Fibroblast of skin of back (primary cell): Measurements from ENCODE around the gene STIM1.

Source experiments
- DNase-seq: peaks from one replicate; pipeline ENCODE4 v3.0.0-alpha.2; 2013

Gene STIM1

DNA sequence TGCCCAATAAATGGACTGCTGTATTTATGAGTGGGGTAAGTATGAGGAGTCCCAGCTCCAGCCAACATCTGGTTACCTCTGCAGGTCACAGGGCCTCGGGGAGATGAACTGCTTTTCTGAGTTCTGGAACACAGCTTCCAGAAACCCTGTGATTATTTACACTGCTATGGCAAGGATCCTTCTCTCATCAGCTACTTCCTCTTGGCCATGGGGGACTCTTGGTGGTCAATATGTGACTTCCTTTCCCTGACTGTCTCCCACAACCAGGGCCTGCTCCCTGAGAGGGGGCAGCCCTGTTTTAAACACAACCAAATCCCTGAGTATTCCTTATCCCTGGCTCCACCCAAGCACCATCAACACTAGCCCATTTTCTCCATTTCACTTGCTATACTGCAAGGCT is 24.7 kb upstream of the STIM1 start:
- DNase-seq: no peak

DNA sequence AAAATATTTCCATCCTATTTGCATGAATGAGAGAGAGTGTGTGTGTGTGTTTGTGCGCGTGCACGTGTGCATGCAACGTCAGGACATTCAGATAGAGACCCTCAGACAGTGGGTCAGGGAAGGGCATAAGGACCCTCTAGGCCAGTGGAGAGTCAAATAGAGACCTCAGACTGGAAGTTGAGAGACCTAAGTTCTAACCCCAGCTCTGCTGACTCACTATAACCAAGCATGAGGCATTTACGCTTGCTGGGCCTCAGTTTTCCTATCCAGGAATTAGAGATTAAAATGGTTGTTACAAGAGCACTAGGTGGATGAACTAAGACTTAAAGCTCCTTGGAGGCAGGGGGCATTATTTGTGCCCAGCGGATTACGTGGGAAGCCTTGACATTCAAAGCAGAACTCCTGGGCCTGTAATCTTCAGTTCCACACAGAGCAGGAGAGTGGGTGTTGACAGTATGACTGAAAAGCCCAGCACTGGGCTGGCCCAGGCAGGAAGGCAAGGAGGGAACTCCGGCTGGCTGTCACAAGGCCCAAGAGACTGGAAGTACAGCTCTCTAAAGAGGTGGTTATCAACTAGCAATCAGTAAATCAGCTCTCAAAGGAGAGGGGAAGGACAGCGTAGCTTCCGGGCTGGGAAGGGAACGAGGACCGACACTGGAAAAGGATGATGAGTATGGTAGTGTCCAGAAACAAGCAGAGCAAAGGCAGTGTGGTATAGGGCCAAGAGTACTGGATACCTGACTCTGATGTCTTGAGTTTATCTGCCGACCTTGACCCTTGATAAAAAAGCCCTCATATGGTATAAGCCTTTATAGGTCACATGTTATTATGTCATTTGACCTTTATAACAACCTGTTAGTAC is 23.9 kb upstream of the STIM1 start:
- DNase-seq: no peak

DNA sequence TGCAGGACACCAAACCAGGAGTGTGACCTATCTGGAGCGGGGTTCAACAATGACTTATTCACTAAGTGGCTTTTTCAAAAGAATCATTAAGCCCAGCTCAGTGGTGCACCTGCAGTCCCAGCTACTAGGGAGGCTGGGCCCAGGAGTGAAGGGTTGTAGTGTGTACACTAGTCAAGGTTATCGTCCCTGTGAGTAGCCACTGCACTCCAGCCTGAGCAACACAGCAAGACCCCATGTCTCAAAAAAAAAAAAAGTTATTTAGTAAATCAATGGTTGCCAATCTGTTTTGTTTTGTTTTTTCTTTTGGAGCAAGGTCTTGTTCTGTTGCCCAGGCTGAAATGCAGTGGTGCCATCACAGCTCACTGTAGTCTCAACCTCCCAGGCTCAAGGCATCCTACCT is 22.6 kb upstream of the STIM1 start:
- DNase-seq: no peak

DNA sequence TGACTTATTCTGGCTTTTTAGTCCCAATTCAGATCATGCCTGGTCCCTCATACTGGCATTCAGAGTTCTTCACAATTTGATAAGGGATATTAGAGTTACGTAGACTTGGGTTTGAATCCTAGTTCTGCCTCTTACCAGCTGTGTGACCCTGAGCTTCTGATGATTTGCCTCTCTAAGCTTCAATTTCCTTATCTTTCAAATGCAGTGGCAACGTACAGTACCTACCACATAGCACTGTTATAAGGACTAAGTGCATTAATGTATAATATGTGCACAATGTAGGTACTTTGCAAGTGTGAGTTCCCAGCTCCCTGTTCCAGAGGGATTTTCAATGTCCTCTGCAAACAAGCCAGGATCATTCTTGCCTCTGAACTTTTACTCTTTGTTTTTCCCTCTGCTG is 22.0 kb upstream of the STIM1 start:
- no peak for DNase-seq

DNA sequence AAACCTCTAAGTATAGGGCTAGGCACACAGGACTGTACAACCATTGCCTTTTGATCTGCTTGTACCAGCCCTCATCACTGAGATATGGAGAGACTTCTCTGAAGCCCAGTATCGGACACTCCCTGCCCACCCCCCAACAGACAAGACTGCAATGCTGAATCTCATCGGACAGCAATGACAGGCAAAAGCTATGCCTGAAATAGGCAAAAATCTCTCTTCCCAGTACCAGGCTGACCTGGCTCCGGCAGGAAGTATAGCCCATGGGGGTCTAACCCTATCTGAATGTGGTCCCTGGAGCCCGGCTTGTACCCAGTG is 21.2 kb upstream of the STIM1 start:
- DNase-seq: no peak

DNA sequence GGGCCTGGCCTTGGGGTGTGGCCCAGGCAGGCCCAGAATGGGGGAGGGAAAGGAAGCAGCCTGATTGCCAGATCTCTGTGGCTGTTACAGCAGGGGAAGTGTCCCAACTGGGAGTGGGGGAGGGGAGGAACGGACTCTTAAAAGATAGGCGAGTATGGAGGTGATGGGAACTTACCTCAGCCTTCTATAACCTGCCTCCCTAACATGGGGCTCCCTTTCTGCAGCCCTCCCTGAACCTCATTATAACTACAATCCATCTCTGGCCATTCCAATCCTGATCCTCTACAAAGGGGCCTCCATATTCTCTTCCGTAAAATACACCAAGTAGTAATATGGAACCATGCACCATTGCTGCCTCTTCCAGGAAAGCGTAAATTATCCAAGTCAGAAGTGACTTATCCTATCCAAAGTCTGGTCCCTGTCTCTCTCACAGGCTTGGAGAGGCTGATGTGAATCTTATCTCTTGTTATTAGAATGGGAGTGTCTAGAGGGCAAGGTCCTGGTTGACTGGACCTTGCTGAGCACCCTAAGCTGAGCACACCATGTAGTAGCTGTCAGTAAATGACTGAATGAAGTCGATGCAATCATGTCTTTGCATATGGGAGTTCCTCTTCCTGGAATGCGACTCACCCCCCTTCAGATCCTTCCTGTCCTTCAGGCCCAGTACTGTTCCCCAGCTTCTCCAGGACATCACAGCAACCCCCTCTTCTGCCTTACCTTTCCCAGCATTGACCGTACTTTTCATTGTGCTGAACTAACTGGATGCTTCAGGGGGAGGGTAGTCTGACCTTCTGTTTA is 20.6 kb upstream of the STIM1 start:
- peak; percentile 19 for DNase-seq

DNA sequence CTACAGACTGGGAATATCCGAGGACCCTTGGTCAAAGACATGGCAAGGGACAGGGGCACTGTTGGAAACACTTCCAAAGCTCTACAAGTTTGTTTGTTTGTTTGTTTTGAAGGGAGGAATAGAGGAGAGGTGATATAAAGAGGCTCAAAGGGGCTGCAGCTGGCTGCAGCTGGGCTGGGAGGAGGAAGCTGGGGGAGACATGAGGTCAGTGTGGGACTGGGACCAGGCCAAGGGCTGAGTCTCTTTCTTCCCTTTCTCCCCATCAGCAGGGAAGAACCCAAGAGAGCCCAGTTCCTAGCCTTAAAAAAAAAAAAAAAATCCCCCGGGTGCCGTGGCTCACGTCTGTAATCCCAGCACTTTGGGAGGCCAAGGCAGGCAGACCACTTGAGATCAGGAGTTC is 19.7 kb upstream of the STIM1 start:
- no peak for DNase-seq

DNA sequence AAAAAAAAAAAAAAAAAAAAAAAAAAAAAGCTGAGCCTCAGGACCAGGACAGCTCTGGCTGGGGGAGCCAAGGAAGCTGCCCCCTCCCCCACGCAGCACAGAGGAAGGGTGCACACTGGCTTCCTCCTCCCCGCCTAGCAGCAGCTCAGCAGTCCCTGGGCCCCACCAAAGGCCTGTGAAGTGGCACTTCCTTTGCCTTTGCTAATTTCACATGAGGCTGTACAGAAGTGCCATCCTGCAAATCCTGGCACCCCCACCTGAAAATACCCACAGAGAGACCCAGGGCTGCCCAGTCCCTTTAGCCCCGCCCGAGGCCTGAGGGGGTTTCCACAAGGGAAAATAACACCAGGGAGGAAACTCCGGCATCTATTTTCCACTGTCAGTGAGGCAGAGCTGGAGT is 18.6 kb upstream of the STIM1 start:
- DNase-seq: no peak

DNA sequence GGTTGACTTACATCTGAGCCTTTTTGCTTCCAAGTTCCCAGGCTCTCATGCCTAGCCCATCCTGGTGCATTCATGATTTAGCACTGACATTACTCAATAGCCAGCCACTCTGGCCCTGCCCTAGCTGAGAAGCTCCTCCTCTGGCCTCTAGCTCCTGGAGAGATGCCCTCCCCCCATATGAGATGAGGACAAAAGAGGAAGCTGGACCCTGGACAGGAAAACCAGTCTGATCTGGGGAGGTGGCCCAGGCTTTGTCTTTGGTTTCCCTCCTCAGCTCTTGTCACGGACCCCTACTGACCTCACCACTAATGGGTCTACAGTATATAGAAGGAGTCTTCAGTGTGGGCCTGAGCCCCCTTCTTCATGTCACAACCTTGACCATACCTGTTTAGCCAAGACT is 17.7 kb upstream of the STIM1 start:
- no peak for DNase-seq

DNA sequence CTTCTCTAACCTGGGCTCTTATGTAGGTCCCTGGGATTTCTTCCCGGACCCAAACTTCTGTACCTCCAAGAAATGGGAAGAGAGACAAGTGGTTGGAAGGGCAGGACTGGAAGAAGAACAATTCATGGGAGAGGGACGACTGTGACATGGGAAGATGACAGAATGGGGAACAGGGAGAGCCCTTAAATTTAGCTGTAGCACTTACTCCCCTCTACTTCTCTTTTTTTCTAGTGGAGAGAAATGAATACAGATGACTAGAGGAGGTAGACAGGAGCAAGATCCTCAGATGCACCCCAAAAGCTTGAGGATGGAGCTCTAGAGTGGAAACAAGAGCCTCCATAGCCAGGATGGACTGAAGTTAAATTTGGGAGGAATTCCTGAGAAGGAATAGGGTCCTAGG is 17.0 kb upstream of the STIM1 start:
- no peak for DNase-seq

DNA sequence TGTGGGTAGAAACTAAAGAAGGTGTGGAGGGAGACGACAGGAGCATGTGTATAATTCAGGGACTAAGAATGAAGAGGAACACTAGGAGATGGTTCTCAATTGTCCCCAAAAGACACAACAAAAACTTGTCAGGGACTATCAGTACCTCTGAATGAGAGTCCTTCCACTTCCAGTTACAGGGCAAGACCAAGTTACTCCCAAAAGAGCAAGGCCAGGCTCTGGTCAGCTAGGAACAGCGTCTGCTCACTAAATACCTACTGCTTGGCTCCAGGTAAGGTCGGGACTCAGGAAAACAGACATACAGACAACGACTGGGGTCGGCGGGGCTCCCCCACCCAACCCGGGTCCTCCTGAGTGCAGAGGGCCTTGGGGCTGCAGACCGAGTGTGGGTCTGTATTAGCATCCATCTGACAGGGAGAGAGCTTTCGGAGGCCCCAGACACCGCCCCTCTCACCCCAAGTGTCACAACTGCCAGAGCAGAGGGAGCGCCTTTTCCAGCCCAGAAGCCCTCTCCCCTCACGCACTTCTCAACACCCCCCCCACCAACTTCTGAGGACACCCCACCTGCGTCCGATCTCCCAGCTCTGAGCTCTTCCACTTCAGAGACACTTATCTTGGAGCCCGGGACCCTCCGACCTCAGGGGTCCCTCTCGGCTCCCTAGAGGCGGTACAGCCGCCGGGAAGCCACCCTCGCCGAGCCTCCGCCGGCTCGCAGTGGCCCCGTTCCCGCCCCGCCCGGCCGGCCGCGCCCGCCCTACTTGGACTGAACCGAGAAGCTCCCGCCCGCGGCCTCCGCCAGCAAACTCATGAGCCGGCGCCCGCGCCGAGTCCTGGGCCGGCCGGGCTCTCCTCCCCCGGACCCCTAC is 15.2 kb upstream of the STIM1 start:
- DNase-seq: no peak

DNA sequence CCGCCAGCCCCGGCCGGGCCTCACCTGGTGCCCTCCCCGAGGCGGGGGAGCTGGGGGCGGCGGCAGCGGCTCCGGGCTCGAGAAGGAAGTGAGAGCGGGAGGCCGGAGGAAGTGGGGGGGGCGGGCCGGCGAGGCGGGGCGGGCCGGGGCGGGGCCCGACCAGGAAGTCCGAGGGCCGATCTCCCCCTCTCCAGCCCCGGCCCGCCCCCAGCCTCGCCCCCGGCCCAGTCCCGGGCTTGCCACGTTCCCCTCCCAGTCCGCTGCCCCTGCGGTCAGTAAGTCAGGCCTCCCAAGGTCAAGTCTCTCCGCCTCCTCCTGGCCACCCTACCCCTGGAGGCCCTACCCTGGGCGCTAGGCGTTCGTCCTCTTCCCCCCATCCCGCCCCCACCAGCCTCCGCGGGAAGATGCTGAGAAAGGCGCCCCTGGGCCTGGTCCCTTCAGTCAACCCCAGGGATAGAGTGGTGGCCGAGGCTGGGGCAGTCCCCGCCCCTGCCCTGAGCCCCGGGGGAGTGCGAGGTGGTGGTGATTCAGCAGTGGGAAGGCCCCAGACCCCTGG is 14.5 kb upstream of the STIM1 start, which contains the start of gene RHOG:
TSS of gene RHOG (minus strand) at position 90 of the 556 bp plus-strand sequence. CDS start 12,821 bp downstream, outside the sequence.
- DNase-seq: peak; percentile 92

DNA sequence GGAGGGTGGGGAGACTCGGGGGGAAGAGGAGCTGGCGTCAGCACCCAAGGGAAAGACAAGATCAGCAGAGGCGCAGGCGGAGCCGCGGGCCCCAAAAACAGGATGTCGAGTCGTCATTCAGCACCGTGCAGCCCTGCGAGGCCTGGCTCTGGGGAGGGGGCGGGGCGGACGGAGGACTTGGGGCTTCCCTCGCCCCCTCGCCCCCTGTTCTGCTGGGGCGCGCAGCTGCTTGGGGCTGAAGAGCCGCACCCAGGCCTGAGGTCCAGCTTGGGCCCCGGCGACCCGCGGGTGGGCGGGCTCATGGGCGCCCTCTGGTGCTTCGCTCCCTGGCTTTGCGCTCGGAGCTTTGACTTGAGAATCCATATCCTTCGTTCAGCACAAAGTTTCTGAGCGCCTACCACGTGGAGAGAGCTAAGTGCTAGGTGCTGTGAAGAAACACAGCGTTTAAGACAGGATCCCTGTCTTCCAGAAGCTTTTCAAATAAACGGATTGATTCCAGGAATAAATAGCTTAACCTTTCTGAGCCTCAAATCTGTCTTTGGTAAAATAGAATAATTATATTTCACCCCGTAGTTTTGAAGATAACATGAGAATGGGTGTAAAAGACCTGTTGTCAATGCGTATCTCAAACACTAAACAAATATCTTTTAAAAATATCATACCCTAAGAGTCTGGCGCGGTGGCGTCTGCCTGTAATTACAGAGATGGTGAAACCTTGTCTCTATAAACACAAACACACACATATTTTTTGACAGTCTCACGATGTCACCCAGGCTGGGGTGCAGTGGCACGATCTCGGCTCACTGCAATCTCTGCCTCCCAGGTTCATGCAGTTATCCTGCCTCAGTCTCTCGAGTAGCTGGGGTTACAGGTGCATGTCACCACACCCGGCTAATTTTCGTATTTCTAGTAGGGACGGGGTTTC is 13.8 kb upstream of the STIM1 start:
- peak; percentile 85 for DNase-seq

DNA sequence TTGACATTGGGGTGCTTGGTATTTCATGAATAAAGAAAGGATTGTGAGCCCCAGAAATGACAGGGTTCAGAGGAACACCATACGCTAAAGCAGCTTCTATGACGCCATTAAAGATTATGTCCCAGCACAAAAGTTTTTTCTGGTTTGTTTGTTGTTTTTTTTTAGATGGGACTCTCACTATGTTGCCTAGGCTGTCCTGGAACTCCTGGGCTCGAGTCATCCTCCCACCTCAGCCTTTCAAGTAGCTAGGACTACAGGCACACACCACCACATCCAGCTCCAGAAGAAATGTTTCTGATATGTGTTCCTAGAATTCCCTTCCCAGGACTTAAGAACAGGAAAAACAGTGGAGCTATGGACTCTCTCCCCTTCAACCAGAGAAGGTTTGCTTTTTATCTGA is 12.1 kb upstream of the STIM1 start:
- DNase-seq: no peak

DNA sequence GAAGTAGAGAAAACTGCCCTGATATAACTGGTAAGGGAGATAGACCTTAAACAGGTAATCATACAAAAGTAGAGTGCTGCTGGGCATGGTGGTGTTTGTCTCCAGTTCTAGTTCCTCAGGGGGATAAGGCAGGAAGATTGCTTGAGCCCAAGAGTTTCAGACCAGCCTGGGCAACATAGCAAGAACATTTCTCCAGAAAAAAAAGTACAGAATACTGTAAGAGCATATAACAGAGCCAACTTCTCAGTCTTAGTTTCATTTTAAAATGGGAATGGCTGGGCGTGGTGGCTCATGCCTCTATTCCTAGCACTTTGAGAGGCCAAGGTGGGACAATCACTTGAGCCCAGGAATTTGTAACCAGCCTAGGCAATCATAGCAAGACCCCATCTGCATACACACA is 10.2 kb upstream of the STIM1 start:
- DNase-seq: no peak

DNA sequence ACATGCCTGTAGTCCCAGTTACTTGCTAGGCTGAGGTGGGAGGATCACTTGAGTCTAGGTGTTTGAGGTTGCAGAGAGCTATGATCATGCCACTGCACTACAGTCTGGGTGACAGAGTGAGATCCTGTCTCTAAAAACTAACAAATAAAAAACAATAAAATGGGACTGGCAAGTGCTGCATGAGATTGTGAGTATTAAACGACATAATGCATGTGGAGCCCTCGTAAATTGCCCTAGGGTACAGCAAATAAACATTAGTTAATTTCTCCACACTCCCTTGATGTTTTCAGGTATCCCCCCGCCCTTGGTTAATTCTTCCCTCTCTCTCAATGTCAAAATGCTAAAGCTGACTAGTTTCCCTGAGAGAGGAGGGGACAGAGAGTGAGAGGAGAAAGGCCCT is 9.8 kb upstream of the STIM1 start:
- DNase-seq: no peak

DNA sequence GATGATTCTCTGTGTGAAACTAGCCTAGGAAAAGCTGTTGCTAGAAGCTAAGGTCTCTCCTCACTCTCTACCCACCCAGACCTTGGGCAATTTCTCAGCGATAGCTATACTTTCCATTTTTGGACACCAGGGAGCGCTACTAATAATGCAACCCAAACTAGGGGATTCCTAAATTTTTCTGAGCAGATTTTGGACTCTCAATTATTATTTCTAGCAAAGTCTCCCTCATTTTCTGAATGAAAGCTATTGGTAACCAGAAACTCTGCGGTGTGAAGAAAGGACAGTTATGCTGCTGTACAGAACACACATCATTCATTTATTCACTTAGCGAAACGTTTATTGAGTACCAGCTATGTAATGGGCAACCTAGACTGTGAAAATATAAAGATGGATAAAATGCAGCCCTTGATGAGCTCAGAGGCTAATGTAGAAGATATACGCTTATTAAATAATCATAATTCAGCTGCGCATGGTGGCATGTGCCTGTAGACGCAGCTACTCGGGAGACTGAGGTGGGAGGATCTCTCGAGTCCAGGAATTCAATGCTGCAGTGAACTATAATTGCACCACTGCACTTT is 6.1 kb upstream of the STIM1 start:
- peak; percentile 52 for DNase-seq

DNA sequence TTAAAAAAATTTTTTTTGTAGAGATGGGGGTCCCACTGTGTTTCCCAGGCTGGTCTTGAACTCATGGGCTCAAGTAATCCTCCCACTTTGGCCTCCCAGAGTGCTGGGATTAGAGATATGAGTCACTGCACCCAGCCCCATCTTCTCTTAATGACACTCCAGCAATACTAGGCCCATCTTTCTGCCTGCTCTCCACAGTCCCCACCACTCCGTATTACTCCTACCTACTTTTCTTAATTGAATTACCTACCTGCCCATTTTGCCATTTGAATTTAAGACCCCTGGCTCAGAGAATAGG is 2.0 kb upstream of the STIM1 start:
- DNase-seq: no peak

DNA sequence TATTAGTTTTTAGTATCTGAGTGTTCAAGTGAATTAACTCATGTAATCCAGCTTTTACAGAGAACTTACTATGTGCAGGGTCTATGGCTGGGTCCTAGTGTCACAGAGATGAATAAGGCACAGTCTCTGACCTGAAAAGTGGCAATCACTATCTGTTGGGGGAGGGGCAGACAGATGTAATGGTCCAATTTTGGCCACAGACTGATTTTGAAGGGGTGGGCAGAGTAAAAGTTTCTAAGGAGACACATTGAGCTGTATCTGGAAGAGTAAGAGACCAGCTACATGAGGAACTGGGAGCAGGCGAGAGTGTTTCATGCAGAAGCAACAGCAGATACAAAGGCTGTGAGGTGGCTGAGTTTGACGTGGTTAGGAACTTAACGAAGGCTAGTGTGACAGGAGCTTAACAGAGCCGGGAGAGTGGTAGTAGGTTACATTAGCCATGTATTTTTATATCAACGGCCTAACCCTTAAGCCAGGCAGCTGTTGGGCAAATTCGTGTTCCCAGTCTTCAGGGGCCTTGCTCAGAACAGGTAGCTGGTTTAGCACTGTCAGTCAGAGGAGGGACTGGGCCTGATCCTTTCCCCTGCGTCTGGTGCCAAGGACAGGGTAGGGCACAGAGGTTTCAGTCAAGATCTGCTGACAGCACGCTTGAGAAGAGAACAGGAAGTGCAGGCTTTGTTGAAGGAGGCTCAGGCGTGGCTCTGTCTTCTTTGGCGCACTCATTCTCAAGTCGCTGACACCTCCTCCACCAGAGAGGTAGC is 1.4 kb upstream of the STIM1 start:
- no peak for DNase-seq

DNA sequence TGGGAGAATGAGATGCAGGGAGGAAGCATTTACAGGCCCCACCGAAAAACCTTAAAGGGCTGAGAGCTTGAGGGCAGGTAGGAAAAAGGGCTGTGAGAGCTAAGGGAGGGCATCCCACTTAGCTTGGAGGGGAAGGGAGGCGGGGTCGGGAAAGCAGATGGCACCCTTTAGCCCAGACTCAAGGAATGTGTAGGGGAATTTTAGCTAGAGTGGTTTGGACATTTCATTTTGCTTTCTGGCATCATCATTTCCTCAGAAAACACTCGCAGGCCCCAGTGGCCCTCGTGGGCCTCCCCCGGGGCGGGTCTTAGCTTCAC is 846 bp upstream of the STIM1 start:
- DNase-seq: no peak
